KMS-11 (cell line): Measurements from ENCODE around the gene KIF27.
"Not testable (repeated sequence)": the region's sequence is repeated elsewhere in the genome, so short reads cannot be mapped to it uniquely, and the experiment has no call there.

Source experiments
- H2AFZ ChIP-seq: fragments of 200-600 bp; sonication (generic); 2 replicates; pipeline ENCODE4 v1.6.1; 2016; ENCODE audit warnings: antibody characterized with exemption, mixed run types, low read depth
- H3K27ac ChIP-seq: fragments of 200-600 bp; sonication (generic); 2 replicates; pipeline ENCODE4 v1.6.1; 2016; ENCODE audit warnings: mild to moderate bottlenecking, mixed run types
- H3K27me3 ChIP-seq: fragments of 200-600 bp; sonication (generic); 2 replicates; pipeline ENCODE4 v1.6.1; 2017; ENCODE audit warnings: mild to moderate bottlenecking, low read depth, mixed run types, moderate library complexity; ENCODE audit not compliant: insufficient read depth
- H3K36me3 ChIP-seq: fragments of 200-600 bp; sonication (generic); 2 replicates; pipeline ENCODE4 v1.6.1; 2017; ENCODE audit warnings: mild to moderate bottlenecking, mixed run types; ENCODE audit not compliant: insufficient read depth
- H3K4me1 ChIP-seq: fragments of 200-600 bp; sonication (generic); 2 replicates; pipeline ENCODE4 v1.6.1; 2016; ENCODE audit warnings: mild to moderate bottlenecking, low read depth, mixed run types; ENCODE audit not compliant: poor library complexity, severe bottlenecking
- H3K4me2 ChIP-seq: fragments of 200-600 bp; sonication (generic); 2 replicates; pipeline ENCODE4 v1.7.0; 2016; ENCODE audit warnings: mild to moderate bottlenecking, mixed run types
- H3K4me3 ChIP-seq: fragments of 200-600 bp; sonication (generic); IDR thresholded peaks from 2 replicates; pipeline ENCODE4 v1.6.1; 2017; ENCODE audit warnings: low read depth, low read length, mixed read lengths; ENCODE audit not compliant: insufficient read depth
- H3K79me2 ChIP-seq: fragments of 200-600 bp; sonication (generic); 2 replicates; pipeline ENCODE4 v1.6.1; 2016; ENCODE audit warnings: low read depth, mixed run types; ENCODE audit not compliant: insufficient read depth
- H3K9ac ChIP-seq: fragments of 200-600 bp; sonication (generic); 2 replicates; pipeline ENCODE4 v1.6.1; 2016; ENCODE audit warnings: mild to moderate bottlenecking, mixed run types
- H4K20me1 ChIP-seq: fragments of 200-600 bp; sonication (generic); 2 replicates; pipeline ENCODE4 v1.6.1; 2016; ENCODE audit warnings: mild to moderate bottlenecking, mixed run types; ENCODE audit not compliant: insufficient read depth
- TF ChIP-seq, protein P1 (sequence below): fragments of 200-600 bp; sonication (generic); conservative IDR thresholded peaks from 2 replicates; pipeline ENCODE4 v1.6.1; 2017; ENCODE audit warnings: low read depth, mild to moderate bottlenecking, antibody characterized with exemption, low read length, moderate library complexity, mixed read lengths

Gene KIF27

DNA sequence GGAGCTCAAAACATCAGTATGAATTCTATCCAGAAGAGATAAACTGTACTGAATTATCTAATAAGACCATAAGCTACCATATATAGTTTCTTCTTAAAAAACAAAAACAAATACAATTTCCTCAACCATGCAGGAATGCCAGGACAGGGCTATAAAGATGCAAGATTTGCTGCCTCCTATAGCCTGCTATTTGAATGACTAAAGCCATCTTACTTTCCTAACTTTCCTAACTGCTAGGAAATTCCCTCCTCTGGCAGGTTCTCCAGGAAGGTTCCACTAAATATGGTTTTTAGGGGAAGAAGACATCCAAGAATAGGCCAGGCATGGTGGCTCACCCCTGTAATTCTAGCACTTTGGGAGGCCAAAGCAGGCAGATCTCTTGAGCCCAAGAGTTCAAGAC lies 15.1 kb downstream of the KIF27 start:
- H3K9ac ChIP-seq, result no peak overlapping the region
- no peaks in the 10 kb centered on the region for H3K27me3 ChIP-seq
- no peak overlapping the region for H3K4me2 ChIP-seq
- no peaks in the 10 kb centered on the region for H3K36me3 ChIP-seq
- no peak overlapping the region for H3K4me3 ChIP-seq
- no peaks in the 10 kb centered on the region for H4K20me1 ChIP-seq
- H3K27ac ChIP-seq, result no peak overlapping the region
- no peak overlapping the region for H2AFZ ChIP-seq
- H3K4me1 ChIP-seq, result no peaks in the 10 kb centered on the region
- TF ChIP-seq, protein P1, sequence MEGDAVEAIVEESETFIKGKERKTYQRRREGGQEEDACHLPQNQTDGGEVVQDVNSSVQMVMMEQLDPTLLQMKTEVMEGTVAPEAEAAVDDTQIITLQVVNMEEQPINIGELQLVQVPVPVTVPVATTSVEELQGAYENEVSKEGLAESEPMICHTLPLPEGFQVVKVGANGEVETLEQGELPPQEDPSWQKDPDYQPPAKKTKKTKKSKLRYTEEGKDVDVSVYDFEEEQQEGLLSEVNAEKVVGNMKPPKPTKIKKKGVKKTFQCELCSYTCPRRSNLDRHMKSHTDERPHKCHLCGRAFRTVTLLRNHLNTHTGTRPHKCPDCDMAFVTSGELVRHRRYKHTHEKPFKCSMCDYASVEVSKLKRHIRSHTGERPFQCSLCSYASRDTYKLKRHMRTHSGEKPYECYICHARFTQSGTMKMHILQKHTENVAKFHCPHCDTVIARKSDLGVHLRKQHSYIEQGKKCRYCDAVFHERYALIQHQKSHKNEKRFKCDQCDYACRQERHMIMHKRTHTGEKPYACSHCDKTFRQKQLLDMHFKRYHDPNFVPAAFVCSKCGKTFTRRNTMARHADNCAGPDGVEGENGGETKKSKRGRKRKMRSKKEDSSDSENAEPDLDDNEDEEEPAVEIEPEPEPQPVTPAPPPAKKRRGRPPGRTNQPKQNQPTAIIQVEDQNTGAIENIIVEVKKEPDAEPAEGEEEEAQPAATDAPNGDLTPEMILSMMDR, result no peak
- no peaks in the 10 kb centered on the region for H3K79me2 ChIP-seq

DNA sequence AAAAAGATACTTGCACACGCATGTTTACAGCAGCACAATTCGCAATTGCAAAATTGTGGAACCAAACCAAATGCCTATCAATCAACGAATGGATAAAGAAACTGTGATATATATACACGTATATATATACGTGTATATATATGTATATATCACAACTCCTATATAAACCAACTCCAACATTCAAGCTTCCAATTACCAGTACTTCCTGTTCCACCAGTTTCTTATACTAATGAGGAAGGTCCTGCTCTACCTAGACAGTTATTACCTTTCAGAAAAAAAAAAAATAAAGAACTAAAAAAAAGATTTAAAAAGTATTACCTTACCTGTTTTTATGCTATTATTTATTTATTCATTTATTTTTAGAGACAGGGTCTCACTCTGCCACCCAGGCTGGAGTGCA lies 20.6 kb downstream of the KIF27 start:
- not testable (repeated sequence) for H3K27ac ChIP-seq, H3K4me2 ChIP-seq, H2AFZ ChIP-seq, H4K20me1 ChIP-seq, H3K79me2 ChIP-seq, H3K4me3 ChIP-seq, H3K27me3 ChIP-seq, H3K36me3 ChIP-seq, H3K4me1 ChIP-seq, H3K9ac ChIP-seq

DNA sequence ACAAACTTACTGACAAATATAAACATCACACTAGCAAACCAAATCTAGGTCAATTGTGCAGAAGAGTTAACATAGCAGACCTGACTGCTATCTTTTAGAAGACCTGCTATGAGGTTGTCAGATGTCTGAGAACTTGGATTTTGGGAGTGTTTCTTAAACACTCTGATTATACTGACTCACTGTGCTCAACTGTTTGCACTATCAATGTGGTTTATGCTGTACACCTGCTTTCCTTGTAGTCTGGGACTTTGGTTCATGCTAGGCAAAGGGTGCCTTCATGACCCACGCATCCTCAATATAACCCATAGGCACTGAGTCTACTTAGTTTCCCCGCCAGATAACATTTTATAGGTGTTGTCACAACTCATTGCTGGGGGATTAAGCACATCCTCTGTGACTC lies 26.9 kb downstream of the KIF27 start:
- not testable (repeated sequence) for H3K79me2 ChIP-seq, H3K4me2 ChIP-seq, H3K4me1 ChIP-seq, H3K4me3 ChIP-seq, H3K27me3 ChIP-seq, H3K36me3 ChIP-seq, H3K9ac ChIP-seq, H3K27ac ChIP-seq, H4K20me1 ChIP-seq, H2AFZ ChIP-seq

- not testable (repeated sequence) for H3K4me2 ChIP-seq, H3K27ac ChIP-seq, H3K79me2 ChIP-seq, H4K20me1 ChIP-seq, H2AFZ ChIP-seq, H3K4me3 ChIP-seq, H3K27me3 ChIP-seq, H3K36me3 ChIP-seq, H3K9ac ChIP-seq, H3K4me1 ChIP-seq
Observed at GRCh38 chr9:83886498-83886897, 34.7 kb downstream of the KIF27 start.

DNA sequence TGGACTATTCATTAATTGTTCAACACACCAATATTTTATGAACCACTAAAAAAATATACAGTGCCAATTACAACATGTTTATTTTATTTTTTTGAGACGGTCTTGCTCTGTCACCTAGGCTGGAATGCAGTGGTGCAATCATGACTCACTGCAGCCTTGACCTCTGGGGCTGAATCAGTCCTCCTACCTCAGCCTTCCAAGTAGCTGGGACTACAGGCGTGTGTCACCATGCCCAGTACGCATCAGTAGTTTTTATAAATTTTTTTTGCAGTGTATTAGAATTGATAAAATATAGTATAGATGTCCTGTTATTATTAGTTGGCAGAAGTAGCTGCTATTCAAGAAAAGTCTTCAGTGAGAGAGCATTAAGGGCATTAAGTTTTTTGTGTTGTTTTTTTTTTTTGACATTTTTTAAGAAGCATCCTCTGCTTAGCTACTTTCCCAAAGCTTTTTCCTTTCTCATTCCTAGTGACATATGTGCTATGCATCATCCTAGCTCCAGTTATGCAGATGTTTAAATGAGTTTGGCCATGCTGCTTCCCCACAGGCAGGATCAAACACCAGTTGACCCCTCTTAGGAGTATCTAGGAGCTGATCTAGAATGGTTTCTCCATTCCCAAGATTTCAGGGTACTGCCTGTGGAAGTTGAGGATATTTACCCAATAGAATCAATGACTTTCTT lies 35.5 kb downstream of the KIF27 start:
- not testable (repeated sequence) for H3K4me3 ChIP-seq, H3K4me2 ChIP-seq

DNA sequence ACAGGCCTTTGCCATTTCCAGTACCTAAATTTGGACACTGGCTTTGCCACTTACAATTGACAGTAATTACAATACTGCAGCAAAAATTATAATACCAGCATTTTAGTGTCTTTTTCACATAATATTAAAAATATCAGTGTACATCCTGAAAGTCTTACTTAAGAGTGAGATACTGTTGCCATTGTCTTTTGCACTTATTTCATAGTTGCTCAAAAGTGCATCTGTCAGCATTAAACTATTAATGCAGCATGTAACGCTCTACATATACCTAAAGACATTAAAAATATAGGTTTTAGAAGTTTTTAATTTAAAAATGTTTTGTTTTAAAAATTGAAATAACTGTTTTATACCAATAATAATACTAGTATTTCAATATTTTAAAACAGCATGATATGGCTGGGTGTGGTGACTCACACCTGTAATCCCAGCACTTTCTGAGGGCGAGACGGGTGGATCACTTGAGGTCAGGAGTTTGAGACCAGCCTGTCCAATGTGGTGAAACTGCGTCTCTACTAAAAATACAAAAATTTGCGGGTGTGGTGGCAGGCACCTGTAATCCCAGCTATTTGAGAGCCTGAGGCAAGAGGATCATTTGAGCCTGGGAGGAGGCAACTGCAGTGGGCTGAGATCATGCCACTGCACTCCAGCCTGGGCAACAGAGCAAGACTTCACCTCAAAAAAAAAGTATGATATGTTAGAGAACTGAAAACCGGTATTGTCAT lies 39.4 kb downstream of the KIF27 start:
- not testable (repeated sequence) for H3K79me2 ChIP-seq, H3K4me3 ChIP-seq, H3K27ac ChIP-seq, H3K9ac ChIP-seq, H2AFZ ChIP-seq, H3K4me2 ChIP-seq, H3K27me3 ChIP-seq, H4K20me1 ChIP-seq, H3K36me3 ChIP-seq, H3K4me1 ChIP-seq

More for the DNA sequence above, 35.5 kb downstream of the KIF27 start:
- H3K27me3 ChIP-seq, H3K4me1 ChIP-seq, H4K20me1 ChIP-seq, H2AFZ ChIP-seq, H3K36me3 ChIP-seq, H3K79me2 ChIP-seq, H3K27ac ChIP-seq, H3K9ac ChIP-seq: not testable (repeated sequence)

- not testable (repeated sequence) for H3K4me1 ChIP-seq, H3K27ac ChIP-seq, H3K4me3 ChIP-seq
Observed at GRCh38 chr9:83875559-83875958, 45.7 kb downstream of the KIF27 start.

GRCh38 chr9:83849895-83850294 lies 71.3 kb downstream of the KIF27 start:
- not testable (repeated sequence) for H3K9ac ChIP-seq, H3K4me1 ChIP-seq, H3K79me2 ChIP-seq, H3K36me3 ChIP-seq, H4K20me1 ChIP-seq, H3K27me3 ChIP-seq, H3K4me2 ChIP-seq, H3K4me3 ChIP-seq, H2AFZ ChIP-seq, H3K27ac ChIP-seq

More at GRCh38 chr9:83875559-83875958, 45.7 kb downstream of the KIF27 start:
- not testable (repeated sequence) for H3K4me2 ChIP-seq, H3K36me3 ChIP-seq, H4K20me1 ChIP-seq, H3K27me3 ChIP-seq, H2AFZ ChIP-seq, H3K79me2 ChIP-seq, H3K9ac ChIP-seq
